HEK293T (cell line): ENCODE results near the gene TUBA8.
A peak's percentile ranks its signal among the peaks of the same experiment; 100 is the strongest.
"Not testable (repeated sequence)": the region's sequence is repeated elsewhere in the genome, so short reads cannot be mapped to it uniquely, and the experiment has no call there.

Source experiments
- CTCF ChIA-PET: fragments of 350-600 bp; formaldehyde crosslinking; extraction: SDS; loops from one replicate; lab custom pipeline; 2021; ENCODE audit warnings: antibody characterized with exemption, inconsistent platforms; lab: Yijun Ruan, JAX
- POLR2A ChIA-PET: fragments of 350-600 bp; formaldehyde crosslinking; extraction: SDS; loops from one replicate; lab custom pipeline; 2020; ENCODE audit warnings: antibody characterized with exemption, inconsistent platforms; lab: Yijun Ruan, JAX
- DNase-seq: peaks from one replicate; pipeline ENCODE4 v3.0.0; 2012; ENCODE audit warnings: mixed read lengths; ENCODE audit errors: extremely low spot score
- ARNT ChIP-seq: fragments of 450-650 bp; IDR thresholded peaks from 2 replicates; pipeline ENCODE4 v1.6.1; 2017; ENCODE audit warnings: mild to moderate bottlenecking
- BHLHE40 ChIP-seq: fragments of 450-650 bp; IDR thresholded peaks from 2 replicates; pipeline ENCODE4 v1.6.1; 2016; ENCODE audit warnings: mild to moderate bottlenecking, moderate library complexity, borderline replicate concordance
- CTBP1 ChIP-seq: fragments of 450-650 bp; IDR thresholded peaks from 2 replicates; pipeline ENCODE4 v1.6.1; 2016; ENCODE audit warnings: borderline replicate concordance
- ELF4 ChIP-seq: fragments of 450-650 bp; IDR thresholded peaks from 2 replicates; pipeline ENCODE4 v1.6.1; 2017; ENCODE audit warnings: antibody characterized with exemption
- FOXA1 ChIP-seq: fragments of 450-650 bp; IDR thresholded peaks from 2 replicates; pipeline ENCODE4 v1.6.1; 2016; ENCODE audit warnings: mild to moderate bottlenecking
- FOXK2 ChIP-seq: fragments of 450-650 bp; IDR thresholded peaks from 2 replicates; pipeline ENCODE4 v1.6.1; 2016; ENCODE audit warnings: mild to moderate bottlenecking
- FOXM1 ChIP-seq: fragments of 450-650 bp; IDR thresholded peaks from 2 replicates; pipeline ENCODE4 v1.6.1; 2017; ENCODE audit warnings: mild to moderate bottlenecking, borderline replicate concordance
- HDGF ChIP-seq: fragments of 450-650 bp; IDR thresholded peaks from 2 replicates; pipeline ENCODE4 v1.6.1; 2017; ENCODE audit warnings: antibody characterized with exemption, borderline replicate concordance
- L3MBTL2 ChIP-seq: fragments of 450-650 bp; conservative IDR thresholded peaks from 2 replicates; pipeline ENCODE4 v1.6.1; 2016; ENCODE audit warnings: mild to moderate bottlenecking
- LEF1 ChIP-seq: fragments of 450-650 bp; IDR thresholded peaks from 2 replicates; pipeline ENCODE4 v1.6.1; 2017; ENCODE audit warnings: mild to moderate bottlenecking, borderline replicate concordance
- NFRKB ChIP-seq: fragments of 450-650 bp; IDR thresholded peaks from 2 replicates; pipeline ENCODE4 v1.6.1; 2016; ENCODE audit warnings: mild to moderate bottlenecking, moderate library complexity
- SP1 ChIP-seq: fragments of 450-650 bp; IDR thresholded peaks from 2 replicates; pipeline ENCODE4 v1.6.1; 2017
- SUZ12 ChIP-seq: fragments of 450-650 bp; IDR thresholded peaks from 2 replicates; pipeline ENCODE4 v1.6.1; 2016; ENCODE audit warnings: mild to moderate bottlenecking
- TARDBP ChIP-seq: fragments of 450-650 bp; IDR thresholded peaks from 2 replicates; pipeline ENCODE4 v1.6.1; 2016
- ZNF384 ChIP-seq: fragments of 450-650 bp; IDR thresholded peaks from 2 replicates; pipeline ENCODE4 v1.6.1; 2016
- TF ChIP-seq, protein P1 (sequence below): fragments of 450-650 bp; IDR thresholded peaks from 2 replicates; pipeline ENCODE4 v1.6.1; 2016

TUBA8 gene

DNA sequence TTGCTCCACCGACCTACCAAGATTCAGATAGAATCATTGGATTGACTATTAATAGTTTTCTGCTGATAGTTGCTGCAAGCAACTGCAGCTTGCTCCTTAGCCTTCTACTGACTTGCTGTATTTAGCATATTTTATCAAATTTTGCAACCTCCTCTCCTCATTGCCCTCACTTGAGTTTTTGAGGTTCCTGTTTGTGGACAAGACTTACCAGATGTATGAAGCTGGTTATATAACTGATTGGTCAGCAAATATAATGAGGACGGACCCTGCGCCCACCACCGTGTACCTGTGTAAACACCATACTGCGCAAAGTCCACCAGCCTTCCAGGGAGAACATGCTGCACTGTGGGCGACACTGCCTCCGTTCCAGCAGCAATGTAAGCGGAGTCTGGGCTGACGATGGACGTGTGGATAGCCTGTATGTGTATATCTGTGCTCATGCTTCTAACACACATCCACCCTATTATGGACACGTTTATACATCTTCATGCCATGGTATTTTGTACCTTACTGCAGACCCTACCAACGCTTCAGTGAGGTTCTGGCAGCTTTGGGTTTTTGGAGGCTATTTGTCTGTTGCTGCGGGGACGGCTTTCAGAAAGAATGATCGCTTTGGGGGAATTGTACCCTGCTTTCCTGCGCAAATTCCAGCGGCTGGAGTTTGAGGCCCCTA, 37.8 kb downstream of the TUBA8 start:
- no peak for DNase-seq
- ChIA-PET POLR2A (no interaction called here), CTCF (no interaction called here)
- no peak for TF ChIP-seq ZNF384
- TF ChIP-seq BHLHE40: no peak
- TF ChIP-seq HDGF: no peak
- TF ChIP-seq SUZ12: no peak
- TF ChIP-seq FOXA1: no peak
- TF ChIP-seq TARDBP: no peak
- TF ChIP-seq FOXM1: no peak
- TF ChIP-seq CTBP1: no peak

DNA sequence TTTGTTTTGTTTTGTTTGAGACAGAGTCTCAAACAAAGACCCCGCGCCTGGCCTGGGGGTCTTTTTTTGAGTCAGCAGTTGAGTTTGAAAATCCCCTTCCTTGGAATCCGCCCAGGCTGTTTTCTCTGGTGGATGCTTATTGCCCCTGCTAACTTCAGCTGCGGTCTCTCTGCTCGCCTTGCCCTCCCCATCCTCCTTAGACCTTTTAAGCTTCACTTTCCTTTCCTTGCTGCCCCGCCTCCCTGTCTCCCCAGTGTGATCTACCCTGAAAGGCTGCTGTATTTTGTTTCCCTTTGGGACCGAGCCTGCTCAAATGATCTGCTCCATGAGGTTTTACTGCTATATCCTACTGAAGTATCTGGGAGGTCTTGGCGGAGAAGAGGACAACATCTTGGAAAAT, 41.9 kb downstream of the TUBA8 start:
- TF ChIP-seq FOXM1 (no peak), FOXA1 (no peak), LEF1 (no peak), NFRKB (no peak), HDGF (no peak), SUZ12 (no peak), TARDBP (no peak)
- TF ChIP-seq, protein P1, sequence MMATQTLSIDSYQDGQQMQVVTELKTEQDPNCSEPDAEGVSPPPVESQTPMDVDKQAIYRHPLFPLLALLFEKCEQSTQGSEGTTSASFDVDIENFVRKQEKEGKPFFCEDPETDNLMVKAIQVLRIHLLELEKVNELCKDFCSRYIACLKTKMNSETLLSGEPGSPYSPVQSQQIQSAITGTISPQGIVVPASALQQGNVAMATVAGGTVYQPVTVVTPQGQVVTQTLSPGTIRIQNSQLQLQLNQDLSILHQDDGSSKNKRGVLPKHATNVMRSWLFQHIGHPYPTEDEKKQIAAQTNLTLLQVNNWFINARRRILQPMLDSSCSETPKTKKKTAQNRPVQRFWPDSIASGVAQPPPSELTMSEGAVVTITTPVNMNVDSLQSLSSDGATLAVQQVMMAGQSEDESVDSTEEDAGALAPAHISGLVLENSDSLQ: no peak
- DNase-seq: no peak
- ChIA-PET CTCF (no interaction called here), POLR2A (no interaction called here)

DNA sequence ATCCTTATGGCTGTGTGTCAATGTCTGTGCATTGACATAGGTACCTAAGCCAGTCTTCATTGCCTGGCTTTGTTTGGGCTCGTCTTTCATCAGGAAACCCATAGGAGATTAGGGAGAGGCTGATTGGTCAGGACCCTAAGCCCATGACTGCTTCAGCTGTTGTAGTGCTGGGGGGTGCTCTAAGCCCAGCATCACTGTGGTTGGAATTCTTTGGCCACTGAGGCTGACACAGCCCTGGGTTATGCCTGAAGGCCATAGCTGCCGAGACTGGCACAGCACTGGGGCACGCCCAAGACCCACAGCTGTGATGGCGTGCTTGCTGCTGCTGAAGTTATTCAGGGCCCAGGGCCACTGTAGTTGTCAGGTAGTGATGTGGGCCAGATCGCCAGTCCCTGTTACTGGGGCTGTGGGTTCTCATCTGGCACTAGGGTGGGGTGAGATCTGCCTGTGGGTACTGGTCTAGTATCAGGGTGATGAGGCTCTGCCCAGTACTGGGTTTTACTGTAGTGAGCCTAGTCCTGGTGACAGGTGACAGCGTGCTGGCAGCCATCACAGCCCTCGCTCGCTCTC, 44.3 kb downstream of the TUBA8 start:
- TF ChIP-seq ARNT (no peak), SP1 (no peak), TARDBP (no peak), FOXA1 (no peak), SUZ12 (no peak), HDGF (no peak), ZNF384 (no peak), ELF4 (no peak), CTBP1 (no peak), FOXM1 (no peak), NFRKB (no peak), LEF1 (no peak), FOXK2 (no peak), BHLHE40 (no peak), L3MBTL2 (no peak)
- ChIA-PET POLR2A (no interaction called here), CTCF (no interaction called here)
- DNase-seq: no peak

DNA sequence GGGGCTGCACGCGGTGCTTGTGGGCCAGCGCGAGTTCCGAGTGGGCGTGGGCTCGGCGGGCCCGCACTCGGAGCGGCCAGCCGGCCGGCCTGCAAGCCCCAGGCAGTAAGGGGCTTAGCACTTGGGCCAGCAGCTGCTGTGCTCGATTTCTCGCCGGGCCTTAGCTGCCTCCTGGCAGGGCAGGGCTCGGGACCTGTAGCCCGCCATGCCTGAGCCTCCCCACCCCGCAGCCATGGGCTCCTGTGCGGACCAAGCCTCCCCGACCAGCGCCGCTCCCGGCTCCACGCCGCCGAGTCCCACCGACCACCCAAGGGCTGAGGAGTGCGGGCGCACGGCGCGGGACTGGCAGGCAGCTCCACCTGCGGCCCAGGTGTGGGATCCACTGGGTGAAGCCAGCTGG, 44.9 kb downstream of the TUBA8 start:
- POLR2A ChIA-PET, DNase-seq, CTCF ChIA-PET: not testable (repeated sequence)

DNA sequence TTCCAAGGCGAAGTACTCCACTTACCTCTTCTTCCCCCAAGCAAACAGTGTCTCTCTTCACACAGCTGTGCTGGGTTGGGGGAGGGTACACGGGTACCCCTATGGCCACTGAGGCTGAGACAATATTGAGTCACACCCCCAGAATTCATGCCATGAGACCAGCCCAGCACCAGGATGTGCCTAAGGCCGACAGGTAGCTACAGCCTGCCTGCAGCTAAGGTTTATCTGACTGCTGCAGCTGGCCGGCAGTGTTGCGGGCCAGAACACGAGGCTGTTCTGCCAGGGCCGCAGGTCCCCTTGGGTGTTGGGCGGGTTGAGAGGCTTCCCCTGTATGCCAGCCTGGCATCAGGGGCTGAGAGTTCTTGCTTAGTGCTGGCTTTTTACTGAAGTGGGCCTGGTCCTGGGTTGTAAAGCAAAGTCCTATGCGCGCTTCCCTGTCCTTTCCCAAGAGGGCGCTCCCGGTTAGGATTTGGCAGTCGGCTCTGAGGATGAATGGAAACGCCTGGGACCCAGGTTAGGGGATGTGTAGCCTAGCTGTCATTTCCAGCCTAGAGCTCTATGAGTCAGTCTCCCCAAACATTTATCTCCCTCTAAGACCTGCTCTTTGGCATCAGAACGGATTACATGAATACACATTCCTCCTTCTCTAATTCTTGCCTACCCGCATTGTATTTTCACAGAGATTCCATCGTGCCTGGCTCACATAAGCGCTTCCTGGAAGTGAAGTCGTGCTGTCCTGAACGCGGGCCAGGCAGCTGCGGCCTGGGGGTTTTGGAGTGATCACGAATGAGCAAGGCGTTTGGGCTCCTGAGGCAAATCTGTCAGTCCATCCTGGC, 46.5 kb downstream of the TUBA8 start:
- ChIA-PET CTCF (interaction anchor here (0.6 kb wide), 1 partner anchor 10 kb away, joined by 3 read pairs; no protein-coding TSS in a partner anchor), POLR2A (no interaction called here)
- peak; percentile 82 for DNase-seq
- TF ChIP-seq ARNT: no peak
- no peak for TF ChIP-seq LEF1
- TF ChIP-seq CTBP1: no peak
- no peak for TF ChIP-seq BHLHE40
- TF ChIP-seq ELF4: no peak
- TF ChIP-seq ZNF384: no peak
- no peak for TF ChIP-seq FOXM1
- no peak for TF ChIP-seq L3MBTL2
- TF ChIP-seq FOXK2: no peak
- no peak for TF ChIP-seq NFRKB
- TF ChIP-seq, protein P1: no peak
- no peak for TF ChIP-seq FOXA1
- no peak for TF ChIP-seq TARDBP
- TF ChIP-seq SUZ12: no peak
- no peak for TF ChIP-seq SP1
- no peak for TF ChIP-seq HDGF

DNA sequence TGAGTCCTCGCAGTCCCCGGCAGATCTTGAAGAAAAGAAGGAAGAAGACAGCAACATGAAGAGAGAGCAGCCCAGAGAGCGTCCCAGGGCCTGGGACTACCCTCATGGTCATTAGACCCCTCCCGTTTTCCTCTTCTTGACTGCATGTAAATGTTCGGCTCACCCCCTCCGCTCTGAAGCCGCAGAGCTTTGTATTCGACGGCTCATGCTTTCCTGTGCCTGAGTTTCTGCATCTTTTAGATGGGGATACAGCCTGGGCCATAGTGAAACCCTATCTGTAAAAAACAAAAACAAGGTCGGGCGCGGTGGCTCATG, 47.1 kb downstream of the TUBA8 start:
- ChIA-PET POLR2A (no interaction called here), CTCF (no interaction called here)
- no peak for DNase-seq
- TF ChIP-seq HDGF (no peak), FOXA1 (no peak), CTBP1 (no peak), SUZ12 (no peak), ARNT (no peak), LEF1 (no peak), ELF4 (no peak), ZNF384 (no peak), SP1 (no peak)

DNA sequence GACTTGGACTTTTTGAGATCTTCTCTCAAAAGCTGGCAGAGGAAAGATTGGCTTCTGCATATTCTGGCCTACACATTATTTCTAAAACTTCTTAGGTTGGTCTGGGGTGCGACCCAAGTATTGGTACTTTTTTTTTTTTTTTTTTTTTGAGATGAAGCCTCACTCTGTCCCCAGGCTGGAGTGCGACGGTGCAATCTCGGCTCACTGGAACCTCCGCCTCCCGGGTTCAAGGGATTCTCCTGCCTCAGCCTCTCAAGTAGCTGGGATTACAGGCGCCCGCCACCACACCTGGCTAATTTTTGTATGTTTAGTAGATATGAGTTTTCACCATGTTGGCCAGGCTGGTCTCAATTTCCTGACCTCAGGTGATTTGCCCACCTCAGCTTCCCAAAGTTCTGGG, 50.0 kb downstream of the TUBA8 start:
- DNase-seq, POLR2A ChIA-PET, CTCF ChIA-PET: not testable (repeated sequence)

DNA sequence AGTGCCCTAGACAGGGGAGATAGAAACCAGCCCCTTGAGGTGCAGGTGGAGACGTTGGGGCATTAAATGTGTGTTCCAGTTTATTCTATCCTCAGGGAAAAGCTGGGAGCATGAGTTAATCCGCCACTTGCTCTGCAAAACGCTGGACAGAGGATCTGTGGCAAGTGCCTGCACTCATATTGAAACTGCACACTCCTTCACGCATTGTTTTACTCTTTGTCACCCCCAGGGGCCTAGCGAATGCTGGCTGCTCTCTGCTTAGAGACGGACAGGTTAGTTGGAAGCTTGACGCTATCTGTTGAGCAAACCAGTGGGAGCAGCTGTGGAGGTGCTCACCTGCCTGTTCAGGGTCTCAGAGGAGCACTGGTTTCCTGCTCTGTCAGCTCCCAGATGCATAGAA, 53.2 kb downstream of the TUBA8 start:
- CTCF ChIA-PET, POLR2A ChIA-PET, DNase-seq: not testable (repeated sequence)

DNA sequence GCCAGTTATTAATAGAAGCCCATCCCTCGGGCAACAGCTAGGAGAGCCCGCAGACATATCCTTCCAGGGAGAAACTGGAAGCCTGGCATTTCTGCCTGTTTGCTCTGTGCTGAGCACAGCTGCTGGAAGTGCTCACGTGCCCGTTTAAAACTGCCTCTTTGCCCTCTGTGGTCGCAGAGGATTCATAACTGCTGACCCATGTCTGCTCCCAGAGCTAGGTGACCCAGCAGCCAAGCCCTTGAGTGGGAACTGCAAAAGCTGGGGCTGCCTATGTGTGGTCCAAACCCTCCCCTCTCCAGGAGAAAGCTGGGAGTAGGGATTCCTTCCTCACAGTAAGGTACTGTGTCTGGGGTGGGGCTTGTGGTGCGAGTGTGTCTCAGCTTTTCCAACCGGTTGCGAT, 54.0 kb downstream of the TUBA8 start:
- DNase-seq, POLR2A ChIA-PET, CTCF ChIA-PET: not testable (repeated sequence)

DNA sequence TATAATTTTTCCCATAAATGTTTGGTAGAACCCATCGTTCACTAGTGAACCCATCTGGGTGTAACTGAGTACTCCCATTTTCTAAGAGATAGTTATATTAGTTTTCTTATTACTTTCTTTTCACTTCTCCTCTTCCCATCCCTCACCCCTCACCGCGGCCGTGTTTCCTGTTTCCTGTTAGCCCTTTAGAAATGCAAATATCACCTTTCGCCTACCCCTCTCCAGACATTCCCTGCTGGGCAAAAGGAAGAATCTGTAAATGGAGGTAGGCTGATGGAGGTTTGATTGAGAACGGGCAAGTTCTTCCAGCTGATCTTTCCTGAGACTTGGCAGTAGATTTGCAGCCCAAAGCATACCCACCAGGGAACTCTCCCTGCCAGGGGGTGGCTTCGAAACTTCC, 54.7 kb downstream of the TUBA8 start:
- CTCF ChIA-PET, POLR2A ChIA-PET, DNase-seq: not testable (repeated sequence)

DNA sequence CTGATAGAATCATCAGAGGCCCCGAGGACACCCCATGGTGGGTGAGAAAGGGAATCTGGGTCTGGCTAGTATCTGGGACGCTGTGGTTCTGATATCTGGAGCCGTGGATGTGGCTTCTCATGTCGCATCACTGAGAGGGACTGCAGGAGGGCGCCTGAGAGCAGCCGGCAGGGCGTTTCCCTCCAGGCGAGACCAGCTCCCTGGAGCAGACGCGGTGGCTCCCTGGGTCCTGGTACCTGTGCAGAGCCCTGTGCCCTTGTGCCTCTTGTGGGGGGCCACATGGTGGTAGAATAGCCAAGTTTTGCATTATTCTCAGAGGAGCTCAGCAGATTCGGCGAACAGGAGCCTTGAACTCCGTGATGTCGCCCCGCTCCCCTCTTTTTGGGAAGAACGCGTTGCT, 59.7 kb downstream of the TUBA8 start:
- DNase-seq, POLR2A ChIA-PET, CTCF ChIA-PET: not testable (repeated sequence)
